Islet of Langerhans (tissue), 1 donor: ENCODE data around the gene PPP1R3F.

Experiments used
- FAIRE-seq: peaks from one replicate; lab custom pipeline; 2011; peaks lifted over from hg19 to GRCh38; lab: Jason Lieb, UNC

Gene PPP1R3F

GRCh38 chrX:49269767-49270248 is at the start of gene PPP1R3F:
Gene PPP1R3F (plus strand): TSS chrX:49269793. CDS start chrX:49269870, 77 bp downstream.
- no peak for FAIRE-seq

GRCh38 chrX:49220100-49220499 is 49.5 kb upstream of the PPP1R3F start:
- FAIRE-seq, result no peak

GRCh38 chrX:49221868-49222267 is 47.7 kb upstream of the PPP1R3F start:
- FAIRE-seq, result no peak

GRCh38 chrX:49225858-49226257 is 43.7 kb upstream of the PPP1R3F start:
- FAIRE-seq, result no peak

- FAIRE-seq, result no peak
Measured at GRCh38 chrX:49226946-49227345, 42.6 kb upstream of the PPP1R3F start.

GRCh38 chrX:49227726-49228125 is 41.9 kb upstream of the PPP1R3F start:
- FAIRE-seq, result no peak

- no peak for FAIRE-seq
Measured at GRCh38 chrX:49228185-49228584, 41.4 kb upstream of the PPP1R3F start.

GRCh38 chrX:49230500-49231232 is 38.9 kb upstream of the PPP1R3F start:
- no peak for FAIRE-seq

GRCh38 chrX:49231333-49232000 is 38.1 kb upstream of the PPP1R3F start:
- no peak for FAIRE-seq

- FAIRE-seq, result no peak
Measured at GRCh38 chrX:49232525-49232924, 37.1 kb upstream of the PPP1R3F start.

- FAIRE-seq, result no peak
Measured at GRCh38 chrX:49233176-49233575, 36.4 kb upstream of the PPP1R3F start, which contains the start of gene CACNA1F. Gene CACNA1F (minus strand): TSS chrX:49233340. CDS start chrX:49233309, 31 bp downstream.

- FAIRE-seq, result no peak
Measured at GRCh38 chrX:49233887-49234555, 35.6 kb upstream of the PPP1R3F start.

GRCh38 chrX:49237060-49237459 is 32.5 kb upstream of the PPP1R3F start:
- no peak for FAIRE-seq

- FAIRE-seq, result no peak
Measured at GRCh38 chrX:49238735-49239134, 30.9 kb upstream of the PPP1R3F start.

GRCh38 chrX:49242545-49243066 is 27.0 kb upstream of the PPP1R3F start:
- no peak for FAIRE-seq

GRCh38 chrX:49243166-49243565 is 26.4 kb upstream of the PPP1R3F start:
- no peak for FAIRE-seq

GRCh38 chrX:49244207-49244606 is 25.4 kb upstream of the PPP1R3F start:
- FAIRE-seq, result no peak

GRCh38 chrX:49246541-49246940 is 23.1 kb upstream of the PPP1R3F start:
- no peak for FAIRE-seq

- FAIRE-seq, result no peak
Measured at GRCh38 chrX:49247346-49247745, 22.2 kb upstream of the PPP1R3F start.

GRCh38 chrX:49247916-49248811 is 21.4 kb upstream of the PPP1R3F start:
- no peak for FAIRE-seq

- FAIRE-seq, result no peak
Measured at GRCh38 chrX:49249071-49249470, 20.5 kb upstream of the PPP1R3F start.

- FAIRE-seq, result no peak
Measured at GRCh38 chrX:49249616-49250015, 20.0 kb upstream of the PPP1R3F start.
